Endothelial cell of umbilical vein (primary cell): ENCODE data around the gene PRKAG2.

ENCODE experiments used
- CTCF ChIP-seq, 2 donors: IDR thresholded peaks; 1 replicate in 1 of 2; 2 replicates in 1 of 2; pipeline ENCODE4 v1.5.1; 2011; ENCODE audit warnings: low read length in 2 of 2, mild to moderate bottlenecking in 2 of 2, moderate library complexity in 2 of 2, control low read depth in 1 of 2, inconsistent platforms in 1 of 2, low read depth in 1 of 2; ENCODE audit not compliant: insufficient read depth in 1 of 2; ENCODE audit errors: extremely low read depth in 1 of 2
- EZH2 ChIP-seq: IDR thresholded peaks from 2 replicates; pipeline ENCODE4 v1.6.1; 2012; ENCODE audit warnings: borderline replicate concordance, low read depth, mild to moderate bottlenecking, moderate library complexity, low read length, inconsistent platforms; ENCODE audit not compliant: severe bottlenecking
- POLR2A ChIP-seq: IDR thresholded peaks from 2 replicates; pipeline ENCODE4 v1.6.1; 2012; ENCODE audit warnings: low read depth, mild to moderate bottlenecking, control low read depth, low read length

GRCh38 chr7:151821806-151822540, 54.9 kb downstream of the PRKAG2 start:
- TF ChIP-seq POLR2A, result no peak
- TF ChIP-seq CTCF (IDR thresholded peaks at IDR 0.05; ENCODE audit: extremely low read depth in 1 of 2, insufficient read depth in 1 of 2, low read depth in 1 of 2, low read length in 2 of 2), result no peak
- TF ChIP-seq EZH2, result no peak
